ENCODE results near the gene ARL8B.

GRCh38 chr3:5120446-5120845 lies 1.6 kb upstream of the ARL8B start:
- TF ChIP-seq CTCF (conservative IDR thresholded peaks at IDR 0.05 in 1 of 2, IDR thresholded peaks at IDR 0.05 in 1 of 2; ENCODE audit: extremely low read depth in 1 of 2, insufficient read depth in 1 of 2, low read depth in 1 of 2, low read length in 2 of 2) (no peak), EZH2 (IDR thresholded peaks at IDR 0.05; ENCODE audit: borderline replicate concordance, low read length) (no peak)
